Inferior parietal cortex (tissue), 1 donor: ENCODE data around the gene KIAA1671.

Experiments used
- DNase-seq: peaks from one replicate; pipeline ENCODE4 v3.0.0-alpha.2; 2016; ENCODE audit errors: extremely low spot score

KIAA1671 gene

DNA sequence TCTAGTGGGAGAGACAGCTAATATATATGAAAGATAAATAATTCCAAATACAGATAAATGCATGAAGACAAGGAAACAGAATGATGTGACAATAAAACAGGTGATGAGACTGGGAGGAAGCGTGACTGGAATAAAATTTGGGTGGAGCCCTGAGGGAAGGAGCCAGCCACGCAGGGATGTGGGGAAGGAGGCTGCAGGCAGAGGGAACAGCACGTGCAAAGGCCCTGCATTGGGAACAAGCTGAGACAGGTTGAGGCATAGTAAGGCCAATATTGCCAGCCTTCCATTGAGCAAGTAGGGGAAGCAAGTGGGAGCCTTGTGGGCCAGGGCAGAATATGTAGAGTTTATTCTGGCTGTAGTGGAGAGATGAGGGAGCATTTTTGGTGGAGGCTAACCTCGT, 139.6 kb downstream of the KIAA1671 start:
- DNase-seq = no peak

DNA sequence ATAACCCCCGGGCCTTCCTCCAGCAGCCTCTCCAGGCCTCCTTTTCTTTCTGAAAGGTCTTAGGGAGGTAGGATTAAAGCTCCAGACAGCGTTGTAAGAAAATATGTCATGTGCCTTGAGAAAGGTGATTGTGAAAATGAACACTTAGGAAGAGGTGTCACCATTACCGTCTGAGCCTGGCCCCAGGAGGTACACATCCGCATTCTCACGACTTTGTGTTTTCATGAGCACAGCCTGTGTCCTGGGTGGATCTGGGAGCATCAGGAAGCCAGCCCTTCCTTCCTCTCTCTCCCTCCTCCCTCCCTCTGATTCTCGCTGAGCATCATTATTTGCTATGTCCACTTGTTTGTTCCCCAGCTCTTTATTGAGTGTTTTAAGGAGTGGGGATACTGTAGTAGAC, 142.1 kb downstream of the KIAA1671 start:
- DNase-seq = no peak

DNA sequence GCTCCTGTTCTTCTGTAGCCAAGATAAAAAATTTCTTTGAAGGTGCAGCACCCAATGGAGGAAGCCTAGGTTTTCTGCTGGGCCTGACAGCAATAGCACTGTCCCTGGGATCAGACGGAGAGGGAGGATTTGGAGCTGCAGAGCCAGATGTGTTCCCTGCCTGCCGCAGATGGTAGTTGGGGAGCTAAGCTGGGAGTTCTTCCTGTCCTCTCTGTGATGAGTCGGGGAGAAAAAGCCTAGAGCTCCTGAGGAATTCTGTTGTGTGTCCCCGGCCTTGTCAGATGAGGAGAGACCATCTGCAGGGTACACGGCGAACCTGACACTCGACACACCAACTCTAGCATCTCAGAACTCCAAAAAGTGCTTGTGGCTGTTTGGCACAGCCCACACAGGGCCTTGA, 143.4 kb downstream of the KIAA1671 start:
- no peak for DNase-seq

DNA sequence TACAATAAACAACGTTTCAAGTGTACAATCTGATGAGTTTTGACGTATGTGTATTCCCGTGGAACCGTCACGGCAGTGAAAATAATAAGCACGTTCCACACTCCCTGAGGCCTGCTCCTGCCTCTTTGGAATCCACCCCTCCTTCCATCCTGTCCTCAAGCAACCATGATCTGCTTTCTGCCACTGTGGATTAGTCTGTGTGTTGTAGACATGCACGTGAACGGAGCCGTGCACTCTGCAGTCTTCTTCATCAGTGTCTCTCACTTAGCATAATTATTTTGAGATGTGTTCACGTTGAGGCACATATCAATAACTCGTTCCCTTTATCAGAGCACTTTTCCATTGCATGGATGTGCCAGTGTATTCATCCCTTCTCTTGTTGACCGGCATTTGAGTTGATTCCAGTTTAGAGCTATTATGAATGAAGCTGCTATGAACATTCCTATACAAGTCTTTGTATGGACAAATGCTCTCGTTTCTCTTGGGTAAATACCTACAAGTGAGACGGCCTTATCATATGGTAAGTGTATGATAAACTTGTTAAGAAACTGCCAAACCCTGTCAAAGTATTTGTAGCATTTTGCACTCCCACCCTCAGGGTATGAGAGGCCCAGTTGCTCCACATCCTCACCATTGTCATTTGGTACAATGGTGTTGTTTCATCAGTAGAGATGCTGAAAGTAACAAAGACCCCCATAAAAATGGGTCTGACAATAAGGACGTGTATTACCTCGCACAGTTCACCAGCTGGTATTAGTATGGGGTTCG, 144.3 kb downstream of the KIAA1671 start:
- DNase-seq = no peak

DNA sequence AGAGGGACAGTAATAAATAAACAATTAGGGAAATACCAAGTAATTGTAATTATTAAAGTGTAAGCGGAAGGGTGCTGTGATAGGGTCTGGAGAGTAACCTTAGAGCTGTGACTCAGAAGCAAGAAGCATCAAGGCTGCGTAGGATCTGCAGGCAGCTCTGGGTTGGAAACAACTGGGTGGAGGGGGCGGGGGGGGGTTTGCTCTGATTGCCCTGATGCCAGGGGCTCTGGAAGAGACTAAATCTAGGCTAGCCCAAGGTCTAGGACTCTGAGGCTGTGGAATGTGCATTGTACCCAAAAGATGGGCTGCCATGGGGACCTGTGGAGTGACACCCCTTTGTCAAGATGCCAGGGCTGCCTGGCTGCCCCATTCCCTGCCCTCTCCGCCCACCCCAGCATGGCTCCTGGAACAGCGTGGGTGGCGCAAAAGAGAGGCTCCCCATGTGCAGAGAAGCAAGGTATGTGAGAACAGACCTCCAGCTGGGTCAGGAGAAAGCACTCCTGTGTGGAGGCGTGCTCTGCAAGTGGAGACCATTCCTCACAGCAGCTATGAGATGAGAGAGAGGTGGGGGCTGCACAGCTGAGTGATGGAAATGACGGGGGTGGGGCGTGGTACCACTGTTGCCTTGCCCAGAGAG, 146.0 kb downstream of the KIAA1671 start:
- DNase-seq = no peak

DNA sequence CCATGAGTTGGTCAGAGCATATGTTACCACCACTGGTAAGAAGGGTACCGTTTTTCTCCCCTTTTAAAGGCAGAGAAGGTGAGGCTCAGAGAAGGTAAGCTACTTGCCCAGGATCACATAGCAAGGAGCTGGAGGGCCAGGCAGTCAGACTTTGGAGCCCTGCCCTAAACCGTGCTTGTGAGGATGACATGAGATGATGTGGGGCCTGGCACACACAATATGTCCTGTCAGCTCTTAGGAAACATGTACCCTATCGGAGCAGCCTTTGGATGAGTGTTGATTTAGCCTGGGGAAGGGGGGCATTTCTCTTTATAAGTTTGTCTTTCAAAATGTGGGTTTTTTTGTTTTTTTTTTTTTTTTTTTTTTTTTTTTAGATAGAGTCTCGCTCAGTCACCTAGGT, 146.7 kb downstream of the KIAA1671 start:
- DNase-seq = no peak

DNA sequence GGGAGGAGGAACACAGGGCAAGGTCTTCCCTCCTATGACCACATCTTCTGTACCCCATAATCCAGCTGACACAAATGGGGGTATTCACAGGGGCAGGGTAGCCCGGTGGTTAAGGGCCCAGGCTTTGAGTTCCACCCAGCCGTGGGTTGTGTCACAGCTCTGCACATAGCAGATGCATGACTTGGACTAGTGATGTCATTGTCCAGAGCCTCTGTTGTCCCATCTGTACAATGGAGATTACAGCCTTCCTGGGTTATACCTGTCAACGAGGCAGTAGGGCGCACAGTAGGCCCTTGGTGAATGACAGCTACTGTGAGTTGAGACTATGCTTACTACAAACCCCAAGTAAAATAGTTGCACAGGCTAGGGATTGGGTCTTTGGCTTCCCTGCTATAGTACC, 147.9 kb downstream of the KIAA1671 start:
- DNase-seq = no peak

DNA sequence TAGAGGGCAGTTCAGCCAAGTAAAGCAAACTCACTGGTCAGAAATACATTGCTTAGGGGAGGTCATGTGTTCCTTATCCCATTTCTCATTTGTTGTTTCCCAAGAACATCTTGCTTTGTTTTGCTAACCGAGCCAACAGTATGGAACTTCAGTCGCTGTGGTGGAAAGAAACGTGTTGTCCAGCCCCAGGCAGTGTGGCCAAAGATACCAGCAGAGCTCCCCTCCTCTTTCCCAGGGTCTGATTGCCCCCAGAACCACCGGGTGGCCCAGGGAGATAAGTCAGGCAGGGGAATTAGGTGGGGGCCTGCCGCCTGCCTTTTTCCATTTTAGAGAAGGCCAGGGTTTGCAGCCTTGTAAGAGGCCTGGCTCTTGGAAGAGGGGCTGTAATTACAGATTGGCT, 148.4 kb downstream of the KIAA1671 start:
- no peak for DNase-seq

DNA sequence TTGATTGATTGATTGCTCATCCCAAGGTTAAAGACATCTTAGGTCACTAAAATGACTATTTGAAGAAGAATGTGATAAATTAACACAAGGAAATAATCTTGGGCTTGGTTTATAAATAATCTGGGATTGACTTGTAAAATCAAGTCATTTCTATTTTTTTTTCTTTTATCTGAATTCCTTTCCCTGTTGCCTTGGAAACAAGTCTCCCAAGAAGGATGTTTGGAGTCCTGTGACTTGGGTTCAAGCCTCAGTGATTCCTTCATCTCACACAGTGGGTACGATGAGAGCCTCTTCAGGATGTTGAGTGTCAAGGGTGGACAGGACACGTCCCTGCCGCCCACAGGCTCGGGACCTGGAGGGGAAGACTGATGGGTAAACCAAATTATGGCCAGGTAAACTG, 149.0 kb downstream of the KIAA1671 start:
- DNase-seq = no peak

DNA sequence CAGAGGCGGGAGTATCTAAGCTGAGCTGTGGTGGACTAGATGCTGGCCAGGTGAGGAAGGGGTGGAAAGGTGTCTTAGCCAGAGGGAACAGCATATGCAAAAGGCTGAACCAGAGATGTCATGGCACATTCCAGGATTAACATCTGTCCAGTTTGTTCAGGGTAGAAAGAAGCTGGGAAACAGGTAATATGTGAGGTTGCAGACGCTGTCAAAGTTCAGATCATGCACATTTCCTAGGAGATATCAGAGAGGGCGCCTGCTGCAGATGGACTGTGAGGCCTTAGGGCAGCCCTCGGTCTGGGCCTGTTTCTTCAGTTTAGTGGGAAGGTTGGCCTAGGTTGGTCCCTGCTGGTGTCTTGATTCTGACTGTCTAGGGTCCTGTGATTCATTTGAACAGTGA, 149.5 kb downstream of the KIAA1671 start:
- DNase-seq = no peak

DNA sequence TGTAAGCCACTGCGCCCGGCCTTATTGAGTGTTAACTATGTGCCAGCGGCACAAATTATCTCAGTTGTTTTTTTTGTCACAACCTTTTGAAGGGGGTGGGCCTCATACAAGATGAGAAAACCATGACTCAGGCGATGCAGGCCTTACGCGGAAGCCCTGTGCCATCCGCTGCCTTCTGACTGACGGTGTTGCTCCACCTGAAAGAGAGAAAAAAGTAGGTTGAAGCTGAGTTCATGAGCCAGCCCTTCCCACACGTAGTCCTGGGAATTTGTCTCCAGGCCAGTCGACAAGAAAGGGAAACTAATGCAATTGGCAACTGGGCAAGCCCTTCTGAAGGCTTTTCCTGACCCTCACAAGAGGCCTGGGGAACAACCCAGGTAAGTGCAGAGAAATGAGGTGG, 150.2 kb downstream of the KIAA1671 start:
- no peak for DNase-seq

DNA sequence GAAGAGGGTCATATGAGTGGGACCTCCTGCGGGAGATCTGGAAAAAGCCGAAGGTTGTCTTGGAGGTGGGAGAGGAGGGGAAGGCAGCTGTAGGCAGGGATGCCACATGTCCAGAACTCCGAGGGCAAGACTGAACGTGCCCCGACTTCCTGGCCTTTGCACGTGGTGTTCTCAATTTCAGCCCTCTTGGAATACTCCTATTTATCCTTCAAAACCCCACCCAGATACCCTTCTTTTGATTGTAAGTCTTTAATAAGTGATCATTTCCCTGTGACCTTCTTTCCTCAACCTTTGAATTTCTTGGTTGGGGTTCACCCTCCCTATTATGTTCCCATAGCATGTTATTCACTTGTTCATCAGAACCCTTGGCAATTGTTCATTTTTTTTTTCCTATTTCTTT, 151.9 kb downstream of the KIAA1671 start:
- DNase-seq = no peak

DNA sequence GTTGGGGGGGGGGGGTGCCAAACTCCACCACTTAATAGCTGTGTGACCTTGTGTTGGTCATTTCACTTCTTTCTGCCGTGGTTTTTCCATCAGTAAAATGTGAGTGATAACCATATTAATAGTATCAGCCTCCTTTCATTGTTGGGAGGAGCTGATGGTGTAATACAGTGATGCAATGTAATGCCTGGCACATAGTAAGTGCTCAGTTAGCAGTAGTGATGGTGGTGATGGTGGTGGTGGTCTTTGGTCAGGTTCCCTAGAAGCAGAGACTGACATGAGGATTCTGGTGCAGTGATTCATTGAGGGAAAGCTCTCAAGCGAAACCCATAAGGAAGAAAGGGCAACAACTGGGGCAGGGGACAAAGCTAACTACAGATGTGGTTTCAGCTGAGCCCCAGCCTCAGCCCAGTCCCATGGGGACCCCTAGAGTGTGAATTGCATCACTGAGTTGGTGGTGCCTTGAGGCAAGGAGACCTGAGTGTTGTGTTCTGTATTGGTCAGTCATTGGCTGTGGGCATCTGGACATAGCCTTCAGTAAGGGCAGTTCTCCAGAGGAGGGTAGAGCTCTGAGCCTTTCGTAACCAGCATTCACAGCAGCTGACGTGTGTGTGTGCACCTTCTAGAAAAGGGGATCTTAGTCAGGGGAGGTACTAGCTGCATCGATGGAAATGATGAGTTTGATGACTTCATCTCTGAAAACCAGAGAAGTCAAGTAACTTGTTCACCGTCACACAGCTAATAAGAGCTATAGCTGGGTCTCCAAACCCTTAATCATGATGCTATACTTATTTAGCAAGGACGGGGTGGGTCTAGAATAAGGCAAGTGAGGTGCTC, 153.5 kb downstream of the KIAA1671 start:
- DNase-seq = no peak

DNA sequence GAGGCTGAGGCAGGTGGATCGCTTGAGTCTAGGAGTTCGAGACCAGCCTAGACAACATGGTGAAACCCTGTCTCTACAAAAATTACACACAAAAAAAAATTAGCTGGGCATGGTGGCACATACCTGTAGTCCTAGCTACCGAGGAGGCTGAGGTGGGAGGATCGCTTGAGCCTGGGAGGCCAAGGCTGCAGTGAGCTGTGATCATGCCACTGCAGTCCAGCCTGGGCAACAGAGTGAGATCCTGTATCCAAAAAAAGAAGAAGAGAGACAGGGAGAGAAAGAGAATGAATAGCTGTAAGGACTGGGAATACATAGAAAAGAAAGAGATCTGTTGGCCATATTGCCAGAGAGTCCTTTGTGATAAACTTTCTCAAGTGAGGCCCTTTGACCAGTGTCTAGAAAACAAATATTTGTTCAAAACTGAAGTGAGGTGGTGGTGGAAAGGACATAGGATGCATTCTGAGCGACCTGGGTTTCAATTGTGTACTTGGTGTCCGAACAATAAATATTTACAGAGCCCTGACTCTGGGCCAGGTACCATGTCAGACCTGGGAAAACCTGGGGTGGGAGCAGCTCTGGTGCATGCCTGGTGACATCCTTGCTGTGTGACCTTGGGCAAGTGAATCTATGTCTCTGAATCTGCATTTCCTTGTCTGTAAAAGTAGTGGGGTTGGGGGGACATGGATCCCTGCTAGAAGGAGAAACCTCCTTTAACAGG, 157.5 kb downstream of the KIAA1671 start:
- no peak for DNase-seq

DNA sequence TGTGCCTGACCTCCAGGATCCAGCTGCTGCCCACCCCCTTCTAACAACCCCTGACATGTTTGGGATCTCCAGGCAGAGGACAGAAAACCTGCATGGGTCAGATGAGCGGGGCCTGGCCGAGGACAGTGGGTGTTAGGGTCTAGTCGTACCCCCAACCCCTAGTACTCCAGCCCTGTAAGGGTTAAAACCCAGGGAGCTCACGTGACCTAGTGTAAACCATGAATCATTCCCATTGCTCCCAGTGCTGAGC, 158.0 kb downstream of the KIAA1671 start:
- no peak for DNase-seq

DNA sequence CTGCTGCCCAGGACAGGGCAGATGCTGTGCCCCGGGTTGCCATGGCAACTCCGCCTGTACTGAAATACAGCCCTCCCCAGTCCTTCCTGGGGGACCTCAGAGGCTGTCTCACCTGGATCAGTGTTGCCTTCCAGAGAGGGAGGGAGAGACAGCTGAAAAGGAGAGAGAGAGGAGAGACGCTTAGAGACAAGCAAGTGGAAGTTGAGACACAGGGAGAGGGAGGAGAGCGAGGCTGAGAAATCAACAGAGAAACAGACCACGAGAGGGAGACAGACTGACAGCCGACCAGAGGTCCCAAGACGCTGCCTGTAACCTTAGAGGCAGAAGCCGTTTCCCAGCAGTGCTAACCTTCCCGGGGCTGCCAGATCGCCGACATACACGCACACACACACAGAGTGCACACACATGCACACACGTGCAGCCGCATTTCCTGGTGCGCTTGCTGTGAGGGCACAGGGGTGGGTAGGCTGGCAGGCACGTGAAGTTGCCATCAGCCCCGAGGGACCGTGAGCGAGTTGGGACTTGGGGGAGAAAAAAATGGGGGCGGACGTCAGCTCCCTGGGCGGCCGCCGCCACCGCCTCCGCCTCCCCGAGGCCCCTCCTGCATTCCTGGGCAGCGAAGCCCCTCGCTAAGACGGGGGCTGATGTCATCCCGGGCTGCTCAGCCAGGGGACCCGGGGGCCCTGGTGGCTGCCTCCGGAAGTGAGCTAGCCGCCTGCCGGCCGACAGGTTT, 158.5 kb downstream of the KIAA1671 start:
- peak; percentile 69 for DNase-seq

DNA sequence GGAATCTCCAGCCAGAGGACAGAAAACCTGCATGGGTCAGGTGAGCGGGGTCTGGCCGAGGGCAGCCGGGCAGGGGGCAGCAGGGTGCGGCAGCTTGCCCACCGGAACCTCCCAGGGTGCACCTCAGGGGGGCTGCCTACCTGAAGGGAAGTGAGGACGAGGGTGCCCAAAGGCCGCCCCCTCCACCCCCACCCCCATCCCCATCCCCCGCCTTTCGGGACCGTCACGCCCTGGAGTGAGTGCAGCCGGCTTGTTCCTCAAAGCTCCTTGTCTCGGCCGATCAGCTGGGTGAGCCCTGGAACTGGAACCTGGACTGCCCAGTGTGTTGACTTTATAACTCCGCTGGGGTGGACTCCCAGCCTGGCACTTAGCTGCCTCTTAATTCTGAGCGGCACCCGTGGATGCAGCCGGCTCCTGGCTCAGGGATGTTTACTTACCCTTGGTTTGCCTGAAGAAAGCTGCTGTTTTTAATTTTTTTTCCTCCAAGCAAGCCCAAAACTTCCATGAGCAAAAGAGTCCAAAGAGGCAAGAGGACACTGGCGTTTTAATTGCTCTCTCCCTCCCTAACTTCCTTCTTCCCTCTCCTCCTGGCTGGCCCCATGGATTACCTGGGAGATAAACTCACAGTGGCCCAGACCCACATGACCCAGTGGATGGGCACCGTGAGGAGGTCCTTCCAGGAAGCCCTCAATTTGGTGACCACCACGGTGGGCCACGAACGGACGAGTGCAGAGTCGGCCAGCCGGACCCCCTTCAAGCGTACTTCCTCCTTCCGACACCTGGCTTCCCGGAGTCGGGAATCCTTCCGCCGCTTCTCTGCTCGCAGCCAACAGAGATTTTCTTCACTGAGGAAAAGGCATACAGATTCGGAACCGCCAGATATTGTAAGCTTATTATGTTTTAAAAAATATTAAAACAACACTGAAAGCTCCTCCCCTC, 159.3 kb downstream of the KIAA1671 start:
- no peak for DNase-seq

DNA sequence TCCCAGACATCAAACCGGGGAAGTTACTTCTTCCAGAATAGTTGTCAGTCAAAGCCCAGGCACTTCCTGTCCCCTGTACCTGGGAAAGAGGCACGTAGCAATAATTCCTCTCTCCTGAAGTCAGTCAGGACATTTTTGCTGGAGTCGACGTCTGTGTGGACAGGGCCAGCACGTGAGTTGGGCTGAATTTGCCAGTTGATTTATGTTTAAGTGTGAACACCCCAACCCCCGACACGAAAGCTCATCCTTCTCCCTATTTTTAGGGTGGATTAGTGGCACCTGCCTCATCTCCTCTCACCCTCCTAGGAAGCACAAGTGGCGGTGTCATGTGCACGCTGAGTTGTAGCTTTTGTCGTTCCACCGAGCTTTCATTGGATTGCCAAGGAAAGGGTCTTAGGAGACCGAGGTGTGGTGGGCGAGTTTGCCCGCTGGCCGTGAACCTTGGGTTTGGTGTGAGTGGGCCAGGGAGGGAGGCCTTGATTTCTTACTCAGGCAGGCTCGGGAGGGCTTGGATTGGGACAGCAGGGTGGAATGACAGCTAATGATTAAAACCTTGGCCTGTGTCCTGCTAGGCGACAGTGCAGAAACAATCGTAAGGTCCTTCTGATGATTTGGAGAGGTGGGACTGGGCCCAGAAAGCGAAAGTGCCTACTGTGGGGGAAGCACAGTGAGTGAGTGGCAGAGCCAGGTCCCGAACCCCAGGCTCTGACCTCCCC, 160.2 kb downstream of the KIAA1671 start:
- no peak for DNase-seq

DNA sequence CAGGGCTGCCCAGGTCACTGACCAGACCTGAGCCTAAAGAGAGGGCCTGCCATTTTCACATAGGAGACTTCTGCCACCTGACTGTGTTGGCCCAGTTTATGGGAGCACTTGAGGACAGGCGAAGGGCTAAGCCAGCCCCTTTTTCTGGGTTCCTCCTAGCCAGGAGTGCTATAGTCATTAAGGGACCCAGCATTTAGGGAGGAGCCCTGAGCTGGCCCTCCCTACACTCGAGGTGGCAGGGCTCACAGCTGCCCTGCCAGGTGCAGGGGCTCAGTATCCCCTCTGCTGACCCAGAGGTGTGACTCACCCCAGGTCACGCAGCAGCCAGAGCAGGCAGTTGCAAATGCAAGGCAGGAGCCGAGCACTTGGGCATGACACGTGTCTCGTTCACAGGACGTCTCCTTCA, 160.8 kb downstream of the KIAA1671 start:
- no peak for DNase-seq
